CD4-positive, alpha-beta T cell treated with Interleukin-17A for 1 hour (primary cell): ENCODE data around the gene PLXNC1.
A peak's percentile ranks its signal among the peaks of the same experiment; 100 is the strongest.

Experiments
- DNase-seq: peaks from one replicate; pipeline ENCODE4 v3.0.0-alpha.2; 2020

PLXNC1 gene

DNA sequence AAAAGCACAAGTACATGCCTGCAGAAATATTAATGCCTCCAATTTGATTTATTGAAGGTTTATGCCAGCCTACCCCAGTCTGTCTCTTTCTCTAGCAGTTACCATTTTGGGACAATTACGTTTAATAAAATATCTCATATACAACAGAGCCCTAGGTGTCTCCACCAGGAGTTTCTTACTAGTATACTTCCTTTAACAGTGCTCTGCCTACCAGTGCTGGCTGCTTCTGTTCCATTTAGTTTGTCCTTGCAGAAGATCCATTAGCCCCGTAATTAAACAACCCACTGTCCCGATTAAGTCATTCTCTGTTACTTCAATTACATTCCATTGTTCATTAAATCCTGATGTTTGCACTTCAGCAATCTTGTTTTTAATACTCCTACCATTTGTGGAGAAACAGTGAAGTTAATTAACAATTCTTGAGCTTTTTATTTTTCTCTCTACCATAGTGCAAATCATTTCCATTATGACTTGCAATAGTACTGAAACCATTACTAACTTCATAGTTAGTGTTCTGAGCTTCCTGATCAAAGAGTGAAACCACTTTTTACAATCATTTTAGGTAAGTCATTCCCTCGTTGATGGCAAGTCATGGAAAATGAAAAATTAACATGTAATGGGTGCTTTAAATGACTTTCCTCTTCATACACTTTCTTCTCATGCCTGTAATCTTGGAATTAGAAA is 121.1 kb downstream of the PLXNC1 start:
- no peak for DNase-seq

DNA sequence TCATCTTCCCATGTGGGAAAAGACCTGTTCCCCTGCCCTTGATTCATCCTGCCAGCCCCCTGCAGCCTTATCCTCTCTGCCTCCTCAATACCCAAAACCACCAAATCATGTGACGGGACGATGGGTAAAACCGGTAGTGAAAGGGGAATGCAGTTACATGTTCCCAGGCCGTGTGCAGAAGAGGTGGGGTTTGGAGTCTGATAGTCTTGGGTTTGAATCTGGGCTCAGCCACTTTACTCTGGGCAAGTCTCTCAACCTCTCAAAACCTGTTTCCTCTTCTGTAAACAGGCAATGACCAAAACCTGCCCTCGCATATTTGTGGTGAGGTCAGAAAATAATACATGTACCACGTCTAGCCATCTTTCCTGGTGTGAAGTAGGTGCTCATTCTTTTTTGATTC is 123.0 kb downstream of the PLXNC1 start:
- DNase-seq = peak; percentile 11

DNA sequence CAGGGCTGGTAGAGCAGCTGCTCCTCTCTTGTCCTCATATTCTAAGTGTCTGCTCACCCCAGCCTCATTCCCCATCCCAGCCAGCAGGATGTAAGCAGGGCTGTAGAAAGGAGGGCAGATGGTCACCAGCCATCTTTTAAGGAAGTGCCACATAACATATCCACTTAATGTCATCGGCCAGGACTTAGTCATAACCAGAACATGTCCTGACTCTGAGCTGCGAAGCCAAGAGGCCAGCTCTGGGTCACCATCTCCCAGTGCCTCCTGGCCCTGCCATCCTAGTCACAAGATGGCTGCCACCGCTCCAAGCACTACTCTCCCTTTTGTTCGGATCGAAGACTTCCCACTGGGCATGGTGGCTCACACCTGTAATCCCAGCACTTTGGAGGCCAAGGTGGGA is 123.9 kb downstream of the PLXNC1 start:
- DNase-seq = no peak

DNA sequence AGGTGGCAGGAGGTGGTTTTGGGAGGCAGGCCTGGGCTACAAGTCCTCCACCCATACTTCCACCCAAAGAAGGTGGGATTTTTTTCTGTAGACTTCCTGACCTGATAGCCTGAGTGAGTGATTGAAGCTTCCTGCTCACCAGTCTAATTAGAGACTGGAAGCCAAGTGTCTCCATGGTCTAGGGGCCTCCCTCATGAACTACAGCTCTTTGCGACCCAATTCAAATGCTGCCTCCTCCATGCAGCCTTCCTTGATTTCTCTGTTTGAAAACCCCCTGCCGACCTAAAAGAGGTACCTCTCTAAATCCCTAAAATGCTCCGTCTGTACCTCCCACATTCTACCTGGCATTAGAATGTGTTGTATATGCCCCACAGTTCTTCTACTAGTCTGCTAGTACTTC is 124.9 kb downstream of the PLXNC1 start:
- no peak for DNase-seq

DNA sequence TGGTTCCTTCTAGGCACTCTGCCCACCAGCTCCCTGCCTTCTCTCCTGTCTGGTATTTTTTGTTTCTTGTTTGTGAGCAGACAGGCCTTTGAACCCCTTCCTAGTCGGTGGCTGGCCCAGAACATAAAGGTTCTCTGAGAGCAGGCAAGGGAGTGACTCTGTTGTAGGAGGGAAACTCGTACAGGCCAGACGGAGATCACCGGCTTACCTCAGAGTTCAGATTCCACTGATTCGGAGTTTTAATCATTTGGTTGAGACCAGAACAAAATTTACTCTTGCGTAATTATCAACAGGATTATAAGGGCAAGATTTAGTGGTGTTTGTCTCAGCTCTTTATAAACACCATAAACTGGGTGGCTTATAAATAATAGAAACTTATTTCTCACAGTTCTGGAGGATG is 128.3 kb downstream of the PLXNC1 start:
- no peak for DNase-seq

DNA sequence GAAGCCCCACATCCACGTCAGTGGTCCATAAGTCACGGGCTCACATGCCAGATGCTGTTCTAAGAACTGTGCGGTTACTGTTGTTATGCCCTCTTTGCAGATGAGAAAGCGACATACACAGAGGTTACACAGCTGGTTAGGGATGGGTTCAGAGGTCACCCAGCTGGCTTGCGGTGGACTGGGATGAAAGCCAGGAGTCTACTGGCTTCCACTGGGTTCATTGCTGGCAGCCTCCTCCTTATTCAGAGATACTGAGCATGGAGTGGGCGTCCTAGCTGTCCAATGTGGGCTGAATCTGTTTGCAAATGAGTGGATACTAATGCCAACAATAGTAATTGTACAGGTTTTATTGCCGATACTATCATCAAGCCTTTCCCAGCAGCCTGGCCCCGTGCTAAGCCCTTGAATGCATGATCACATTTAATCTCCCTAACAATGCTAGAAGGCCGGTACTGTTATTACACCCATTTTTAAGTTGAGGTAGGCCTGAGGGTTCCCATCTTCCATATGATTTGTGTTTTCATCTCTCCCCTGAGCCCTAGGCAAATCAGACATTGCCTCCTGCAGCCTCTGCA is 129.1 kb downstream of the PLXNC1 start:
- no peak for DNase-seq

DNA sequence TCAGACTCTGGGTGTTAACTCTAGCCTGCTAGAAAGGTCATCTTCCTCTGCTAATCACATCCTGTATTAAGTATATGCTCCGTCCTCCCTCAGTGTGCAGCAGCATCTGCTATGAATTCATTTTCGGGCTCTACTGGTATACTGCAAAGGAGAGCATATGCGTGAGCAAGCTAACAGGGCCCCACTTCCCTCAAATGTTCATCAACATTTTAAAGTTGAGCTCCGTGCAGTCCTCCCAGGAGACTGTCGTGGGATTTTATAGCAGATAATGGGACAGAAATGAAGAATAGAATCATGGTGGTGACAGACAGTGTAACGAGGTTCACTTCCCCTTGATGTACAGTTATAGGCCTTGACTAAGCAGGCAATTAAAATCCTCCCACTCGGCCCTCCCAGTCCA is 131.7 kb downstream of the PLXNC1 start:
- DNase-seq = no peak

DNA sequence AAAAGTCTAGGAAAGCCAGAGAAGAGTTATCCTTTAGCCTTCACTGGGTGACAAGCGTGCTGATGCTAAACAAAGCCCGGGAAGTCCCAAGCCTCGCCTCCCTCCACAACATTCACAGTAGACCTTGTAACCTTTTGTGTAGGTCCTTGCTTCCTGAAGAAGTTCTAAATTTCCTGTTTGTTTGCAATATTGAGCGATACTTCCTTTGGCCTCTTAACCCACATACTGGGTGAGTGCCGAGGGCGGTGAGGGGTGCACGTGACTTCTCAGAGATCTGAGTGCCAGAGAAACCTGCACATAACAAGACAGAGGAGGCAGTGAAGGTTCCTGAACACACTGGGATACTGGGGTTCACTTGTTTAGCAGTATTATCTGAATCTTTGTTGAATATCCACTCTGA is 134.3 kb downstream of the PLXNC1 start:
- DNase-seq = peak; percentile 62

DNA sequence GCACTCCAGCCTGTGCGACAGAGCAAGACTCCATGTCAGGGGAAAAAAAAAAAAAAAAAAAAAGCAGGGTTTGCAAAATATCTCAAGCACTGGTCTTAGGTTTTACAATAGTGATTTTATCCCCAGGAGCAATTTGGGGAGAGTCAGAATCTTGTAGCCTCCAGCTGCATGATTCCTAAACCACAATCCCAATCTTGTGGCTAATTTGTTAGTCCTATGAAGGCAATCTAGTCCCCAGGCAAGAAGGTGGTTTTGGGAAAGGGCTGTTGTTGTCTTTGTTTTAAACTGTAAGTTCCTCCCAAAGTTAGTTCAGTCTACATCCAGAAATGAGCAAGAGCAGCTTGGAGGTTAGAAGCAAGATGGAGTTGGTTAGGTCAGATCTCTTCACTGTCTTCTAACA is 135.7 kb downstream of the PLXNC1 start:
- no peak for DNase-seq

DNA sequence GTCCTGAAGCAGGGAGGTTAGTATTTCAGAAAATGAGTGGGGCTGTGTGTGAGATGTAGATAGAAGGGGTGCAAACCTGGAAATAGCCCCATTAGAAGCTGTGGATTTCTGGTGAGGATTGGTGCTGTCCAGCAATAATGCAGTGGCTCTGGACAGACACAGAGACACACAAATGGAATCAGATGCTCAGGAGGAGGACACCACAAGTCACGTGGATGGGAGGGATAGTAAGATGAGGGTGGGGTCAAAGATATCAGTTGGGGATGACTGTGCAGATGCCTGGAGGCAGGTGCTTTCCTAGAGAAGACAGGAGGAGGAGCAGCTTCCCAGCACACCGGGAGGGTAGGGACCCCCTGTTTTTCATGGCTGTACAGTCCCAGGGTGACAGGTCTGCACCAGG is 136.5 kb downstream of the PLXNC1 start:
- no peak for DNase-seq

DNA sequence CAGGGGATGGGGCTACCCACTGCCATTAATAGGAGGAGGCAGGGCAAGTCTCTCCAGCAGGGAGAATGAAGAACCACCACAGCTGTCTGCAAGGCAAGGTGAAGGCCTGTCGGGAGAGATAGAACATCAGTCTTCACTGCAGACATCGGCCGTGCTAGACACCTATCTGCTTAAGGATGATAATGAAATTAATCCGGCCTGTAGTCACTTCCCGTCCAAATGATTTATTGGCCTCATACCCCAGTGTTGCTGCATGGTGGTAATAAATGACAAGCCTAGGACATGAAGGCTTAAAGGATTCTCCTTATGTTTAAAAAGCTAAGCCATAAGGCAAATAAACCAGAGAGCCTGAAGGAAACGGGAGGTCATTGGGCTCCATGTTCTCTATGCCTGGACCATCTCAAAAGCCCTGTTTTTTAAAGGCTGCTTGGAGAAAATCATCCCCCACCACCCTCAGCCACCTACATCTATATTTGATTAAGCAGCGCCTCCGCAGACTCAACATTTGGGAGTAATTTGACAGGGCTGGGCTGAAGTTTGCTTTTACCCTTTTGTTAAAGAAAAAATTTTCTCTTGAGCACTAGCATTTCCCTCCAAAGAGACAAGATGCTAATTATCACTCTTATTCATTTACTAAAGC is 137.7 kb downstream of the PLXNC1 start:
- no peak for DNase-seq

DNA sequence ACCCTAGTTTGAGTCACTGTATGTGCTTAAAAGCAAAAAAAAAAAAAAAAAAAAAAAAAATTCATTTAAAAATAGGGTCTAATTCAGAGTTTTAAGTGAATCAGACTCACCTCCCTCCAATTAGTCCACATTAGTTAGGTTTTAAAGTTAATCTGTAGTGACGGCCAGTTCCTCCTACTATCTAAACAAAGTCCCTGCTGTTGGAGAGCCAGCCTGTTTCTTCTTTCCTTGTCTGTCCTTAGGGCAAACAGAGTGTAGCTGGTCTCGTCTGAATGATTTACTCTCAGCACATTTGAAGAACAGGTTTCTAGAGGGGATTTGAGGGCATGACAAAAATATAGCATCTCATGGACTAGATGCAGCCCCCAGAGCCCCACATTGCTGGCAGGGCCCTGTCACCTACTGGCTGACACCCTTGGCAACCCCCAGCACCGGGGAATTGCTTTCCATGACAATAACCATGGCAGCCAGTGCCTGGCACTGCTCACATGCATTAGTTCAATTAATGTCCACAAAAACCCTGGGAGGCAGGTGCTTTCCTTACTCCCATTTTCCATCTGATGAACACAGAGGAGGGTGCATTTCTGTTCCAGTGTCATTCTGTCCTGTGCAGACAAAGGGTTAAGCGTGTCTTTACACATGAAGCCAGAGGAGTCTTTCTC is 138.3 kb downstream of the PLXNC1 start:
- no peak for DNase-seq

DNA sequence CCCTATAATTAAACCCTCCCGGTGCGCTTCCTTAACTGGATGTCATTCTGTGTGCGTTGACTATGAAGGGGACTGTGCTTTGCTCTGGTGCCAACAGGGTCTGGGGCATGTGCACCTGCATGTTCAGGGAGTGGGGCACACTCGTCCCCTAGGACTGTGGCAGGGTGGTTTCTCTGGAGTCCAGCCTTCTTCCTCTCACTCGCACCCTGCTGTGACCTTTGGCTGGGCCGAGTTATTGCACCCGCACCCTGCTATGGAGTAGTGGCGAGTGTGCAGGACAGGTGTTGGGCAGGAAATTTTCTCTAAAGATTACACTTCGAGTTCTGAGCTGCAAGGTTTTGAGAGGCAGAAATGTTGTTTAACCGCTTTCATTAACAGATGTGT is 138.9 kb downstream of the PLXNC1 start:
- DNase-seq = no peak

DNA sequence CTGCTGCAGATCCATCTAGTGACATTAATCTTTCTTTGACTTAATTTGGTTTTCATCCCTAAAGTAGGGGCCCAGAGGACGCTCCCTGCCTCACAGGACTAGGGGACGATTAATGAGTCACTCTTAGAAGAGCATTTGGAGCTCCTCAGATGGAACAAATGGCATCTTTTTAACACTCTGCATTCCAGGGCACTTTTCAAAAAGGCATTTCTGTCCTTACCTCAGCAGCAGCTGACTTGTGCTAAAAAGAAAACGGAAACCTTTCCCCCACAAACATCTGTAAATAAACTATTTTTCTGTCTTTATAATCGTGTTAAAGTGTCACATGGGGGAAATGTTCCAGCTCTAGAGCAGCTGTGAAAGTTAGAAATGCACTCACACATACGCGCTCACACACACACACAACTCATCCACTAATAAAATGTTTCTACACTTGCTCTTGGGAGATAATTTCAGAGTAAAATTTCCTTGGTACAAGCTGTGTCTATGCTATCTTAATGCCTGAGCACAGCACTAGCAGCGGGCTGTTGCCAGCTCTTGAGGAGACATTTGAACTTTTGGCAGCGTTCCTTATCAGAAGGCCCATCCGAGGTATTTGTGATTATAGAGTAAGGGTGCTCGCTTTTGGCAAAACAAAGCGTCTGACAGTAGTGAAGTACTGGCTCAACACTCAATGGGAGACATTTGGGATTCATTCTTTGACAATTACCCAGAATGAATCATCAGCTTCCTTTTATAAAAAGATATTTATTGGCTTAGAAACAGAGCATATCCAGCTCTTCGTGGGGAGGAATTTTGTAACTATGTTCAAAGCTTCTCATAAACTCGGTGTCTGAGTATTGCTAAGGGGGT is 141.3 kb downstream of the PLXNC1 start:
- DNase-seq = no peak

DNA sequence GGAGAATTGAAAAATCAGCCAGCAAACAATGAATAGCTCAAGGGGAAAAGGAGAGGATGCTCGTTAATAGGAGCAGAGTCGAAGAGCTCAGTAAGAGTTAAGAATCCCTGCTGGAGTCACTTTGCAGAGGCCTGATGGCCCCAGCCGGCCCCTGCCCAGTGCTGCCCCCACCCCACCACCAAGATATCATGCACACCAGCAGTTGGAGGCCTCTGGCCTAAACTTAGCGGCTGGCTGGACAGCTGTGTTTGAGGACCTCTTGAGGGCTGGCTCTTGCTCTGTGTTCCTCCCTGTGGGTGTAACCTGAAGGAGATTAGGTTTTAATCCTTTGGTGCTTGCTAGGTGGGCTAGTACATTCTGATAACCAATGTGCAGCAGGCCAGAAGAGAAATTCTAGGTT is 142.0 kb downstream of the PLXNC1 start:
- DNase-seq = no peak

DNA sequence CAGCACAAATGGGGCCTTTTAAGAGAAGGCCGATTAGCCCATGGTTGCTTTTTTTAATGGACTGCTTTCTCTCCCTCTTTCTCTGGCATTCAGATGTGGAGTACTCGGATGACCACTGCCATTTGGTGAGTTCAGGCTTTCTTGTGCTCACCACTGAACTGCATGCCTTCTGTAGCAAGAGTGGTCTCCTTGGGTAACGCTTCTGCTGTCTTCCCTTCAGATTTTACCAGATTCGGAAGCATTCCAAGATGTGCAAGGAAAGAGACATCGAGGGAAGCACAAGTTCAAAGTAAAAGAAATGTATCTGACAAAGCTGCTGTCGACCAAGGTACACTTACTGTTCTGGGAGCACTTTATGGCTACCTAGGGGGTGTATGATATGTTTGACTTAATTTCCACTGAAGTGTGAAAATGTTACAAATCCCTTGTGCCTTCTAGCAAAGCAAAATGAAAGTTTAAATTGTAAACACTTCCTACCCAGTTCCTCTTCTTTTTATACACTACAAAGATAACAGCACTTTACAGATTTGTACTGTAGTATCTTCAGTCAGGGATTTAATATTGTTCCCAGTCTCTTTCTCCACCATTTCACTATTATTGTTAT is 148.8 kb downstream of the PLXNC1 start:
- no peak for DNase-seq

DNA sequence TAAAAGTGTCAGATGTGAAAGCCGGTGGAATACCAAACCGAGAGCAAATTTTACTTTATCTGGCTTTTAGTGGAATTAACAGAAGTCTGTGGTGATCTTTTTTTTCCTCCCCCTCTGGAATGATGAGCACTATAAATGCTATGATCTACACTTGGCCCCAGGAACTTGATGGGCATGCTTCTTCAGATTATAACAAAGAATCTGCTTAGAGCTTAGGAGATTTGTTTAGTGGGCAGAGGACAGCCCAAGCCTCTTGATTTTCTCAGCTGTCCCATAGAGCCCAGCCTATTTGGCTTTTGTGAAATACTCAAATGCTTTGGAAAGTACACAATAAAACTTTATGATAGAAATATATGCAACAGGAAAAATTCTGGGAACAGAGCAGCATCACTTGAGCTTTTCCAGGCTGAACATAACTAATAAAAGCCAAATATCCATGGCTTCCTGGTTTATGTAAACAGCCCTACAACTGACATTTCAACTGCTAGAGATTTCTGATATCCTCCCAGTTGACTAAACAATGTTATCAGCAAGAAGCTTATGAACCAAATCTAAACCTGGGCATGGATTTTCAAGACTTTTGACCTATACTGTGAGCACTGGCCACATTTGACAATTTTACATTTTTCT is 149.6 kb downstream of the PLXNC1 start:
- DNase-seq = no peak

DNA sequence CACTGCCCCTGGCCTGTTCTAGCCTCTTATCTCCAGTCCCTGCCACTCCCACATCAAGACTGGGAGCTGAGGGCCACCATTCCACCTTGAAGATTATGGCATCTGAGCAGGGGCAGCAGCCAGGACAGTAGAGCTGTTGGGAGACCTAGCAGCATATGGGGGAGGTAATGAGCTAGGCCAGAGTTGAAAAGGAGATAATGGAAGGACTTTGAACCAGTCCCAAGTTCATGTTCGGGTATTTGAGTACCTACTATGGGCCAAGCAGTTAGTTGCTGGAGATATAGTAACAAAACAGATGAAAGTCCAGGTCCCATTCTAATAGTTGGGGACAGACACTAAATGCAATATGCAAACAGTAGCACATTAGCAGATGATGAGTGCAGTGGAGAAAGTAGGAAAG is 151.5 kb downstream of the PLXNC1 start:
- DNase-seq = no peak

DNA sequence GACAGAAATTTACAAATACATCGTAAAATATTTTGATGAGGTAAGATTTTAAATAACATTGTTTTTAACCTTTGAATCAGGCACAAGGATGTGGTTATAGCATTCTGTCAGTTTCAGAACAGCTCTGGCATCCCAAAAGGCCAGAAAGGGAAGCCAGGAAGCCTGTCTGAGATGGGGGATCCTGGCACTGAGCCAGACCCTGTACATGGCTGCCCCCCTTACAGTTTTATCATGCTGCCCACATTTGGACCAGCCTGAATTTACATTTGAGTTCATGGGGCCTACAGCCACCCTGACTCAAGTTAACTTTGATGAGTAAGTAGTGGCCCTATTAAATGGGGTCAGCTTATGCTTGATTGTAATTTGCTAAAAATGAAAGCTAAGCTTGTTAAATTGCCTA is 155.6 kb downstream of the PLXNC1 start:
- no peak for DNase-seq

DNA sequence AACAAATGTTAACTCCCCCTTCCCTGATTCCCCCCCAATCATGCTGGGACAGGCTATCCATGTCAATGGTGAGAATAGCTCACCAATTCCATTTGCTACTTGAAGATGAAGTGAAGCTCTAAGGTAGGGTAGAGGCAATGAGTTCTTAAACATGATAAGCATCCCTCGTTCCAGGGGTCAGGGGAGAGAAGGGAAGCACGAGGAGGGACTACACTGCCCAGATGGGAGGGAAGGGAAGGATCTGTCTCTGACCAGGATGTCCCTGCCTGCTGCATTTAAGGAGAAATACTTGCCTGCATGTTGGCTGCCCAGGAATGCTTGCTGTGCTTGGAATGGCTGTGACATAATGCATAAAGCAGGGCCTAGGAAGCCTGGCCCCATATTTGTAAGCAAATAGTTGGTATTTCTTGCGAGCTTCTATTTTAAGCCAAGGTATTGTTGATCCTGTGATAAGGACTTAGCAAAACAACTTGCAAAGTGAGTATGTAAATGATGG is 156.2 kb downstream of the PLXNC1 start:
- no peak for DNase-seq

DNA sequence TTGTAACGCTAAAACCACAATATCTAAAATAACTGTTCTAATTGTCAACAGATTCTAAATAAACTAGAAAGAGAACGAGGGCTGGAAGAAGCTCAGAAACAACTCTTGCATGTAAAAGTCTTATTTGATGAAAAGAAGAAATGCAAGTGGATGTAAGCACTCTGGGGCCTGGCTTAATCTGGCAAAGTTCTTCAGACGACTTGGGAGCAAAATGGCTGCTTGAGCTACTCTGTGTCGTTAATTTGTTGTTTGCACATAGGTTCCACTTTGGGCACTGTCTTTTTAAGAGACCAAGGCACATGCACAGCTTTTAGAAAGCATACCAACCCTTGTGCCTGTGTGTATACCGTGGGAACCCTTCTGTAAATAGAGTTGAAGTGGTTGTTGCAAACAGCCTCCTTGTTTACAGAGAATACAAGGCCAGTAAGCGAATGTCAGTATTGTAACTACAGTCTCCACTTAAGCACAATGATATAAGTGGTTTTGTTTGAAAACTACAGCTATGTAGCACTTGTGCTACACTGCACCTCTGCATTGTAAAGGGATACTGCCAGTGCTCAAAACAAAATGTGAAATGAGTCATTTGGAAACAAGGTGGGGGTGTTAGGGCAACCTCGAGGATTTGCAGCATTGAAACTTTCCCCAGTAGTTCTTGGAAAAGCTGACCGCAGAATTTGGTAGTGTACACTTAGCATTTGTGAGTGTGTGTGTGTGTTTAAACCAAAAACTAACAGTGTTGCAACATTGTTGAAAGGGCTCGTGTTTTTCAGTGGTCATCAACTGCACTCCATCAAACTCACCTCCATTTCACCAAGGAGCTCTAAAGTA is 157.0 kb downstream of the PLXNC1 start:
- DNase-seq = no peak
